PC-3 (cell line): Measurements from ENCODE around the gene PSMA3. TPM values are rescaled to one million over a fixed set of nuclear protein-coding genes. Genes with fewer than 3 reads are reported as not detected.

Experiments used
- ATAC-seq: fragments of 200-7000 bp; cut with Tn5 transposase; 2 replicates; pipeline ENCODE4 v1.9.1; 2020; ENCODE audit warnings: mild to moderate bottlenecking, moderate library complexity
- BruUV-seq: library from RNA; stranded (reverse); fragments of 400-500 nt; replicated peaks from 2 replicates; lab custom pipeline; 2021; lab: Mats Ljungman, UMichigan
- CTCF ChIA-PET: fragments of 300-600 bp; sonication (Branson Sonifier 250); formaldehyde crosslinking; loops from one replicate; lab custom pipeline; 2022; ENCODE audit warnings: antibody characterized with exemption; lab: Charles Lee
- POLR2A ChIA-PET: fragments of 300-600 bp; sonication (Branson Sonifier 250); formaldehyde crosslinking; loops from one replicate; lab custom pipeline; 2022; ENCODE audit warnings: antibody characterized with exemption; ENCODE audit not compliant: unreplicated experiment; lab: Charles Lee
- DNase-seq: peaks from one replicate; pipeline ENCODE4 v3.0.0-alpha.2; 2015
- H2AFZ ChIP-seq: fragments of 300-600 bp; sonication (generic); 2 replicates; pipeline ENCODE4 v1.6.0; 2016; ENCODE audit warnings: antibody characterized with exemption, low read length
- H3F3A ChIP-seq: fragments of 300-600 bp; sonication (generic); one replicate; pipeline ENCODE4 v1.6.0; 2017; ENCODE audit warnings: antibody characterized with exemption, low read length, control low read depth, mild to moderate bottlenecking; ENCODE audit not compliant: unreplicated experiment
- H3K27ac ChIP-seq: fragments of 300-600 bp; sonication (generic); 2 replicates; pipeline ENCODE4 v1.5.1; 2016; ENCODE audit warnings: mild to moderate bottlenecking, low read length
- H3K27me3 ChIP-seq: fragments of 300-600 bp; sonication (generic); 2 replicates; pipeline ENCODE4 v1.6.1; 2016; ENCODE audit warnings: low read length, mixed read lengths
- H3K36me3 ChIP-seq: fragments of 300-600 bp; sonication (generic); 2 replicates; pipeline ENCODE4 v1.6.1; 2016; ENCODE audit warnings: low read depth, mixed run types, low read length, mixed read lengths
- H3K4me1 ChIP-seq: fragments of 300-600 bp; sonication (generic); 2 replicates; pipeline ENCODE4 v1.5.1; 2016; ENCODE audit warnings: low read length; ENCODE audit not compliant: insufficient read depth
- H3K4me2 ChIP-seq: fragments of 300-600 bp; sonication (generic); 2 replicates; pipeline ENCODE4 v1.6.0; 2016; ENCODE audit warnings: low read length
- H3K4me3 ChIP-seq: fragments of 300-600 bp; sonication (generic); 2 replicates; pipeline ENCODE4 v1.5.1; 2016; ENCODE audit warnings: mild to moderate bottlenecking, low read length, mixed read lengths
- H3K79me2 ChIP-seq: fragments of 300-600 bp; sonication (generic); 2 replicates; pipeline ENCODE4 v1.6.1; 2017; ENCODE audit warnings: low read length, mixed read lengths
- H3K9ac ChIP-seq: fragments of 300-600 bp; sonication (generic); 2 replicates; pipeline ENCODE4 v1.6.0; 2016; ENCODE audit warnings: mild to moderate bottlenecking, low read length
- H3K9me2 ChIP-seq: fragments of 300-600 bp; sonication (generic); replicated peaks from 2 replicates; pipeline ENCODE4 v1.6.1; 2016; ENCODE audit warnings: mixed run types, low read length, mixed read lengths
- H3K9me3 ChIP-seq: fragments of 300-600 bp; sonication (generic); 2 replicates; pipeline ENCODE4 v1.6.1; 2016; ENCODE audit warnings: low read length, mixed read lengths
- H4K20me1 ChIP-seq: fragments of 300-600 bp; sonication (generic); 2 replicates; pipeline ENCODE4 v1.6.1; 2016; ENCODE audit warnings: low read length, mixed read lengths
- CTCF ChIP-seq: fragments of 300-600 bp; sonication (generic); conservative IDR thresholded peaks from 2 replicates; pipeline ENCODE4 v1.5.1; 2017; ENCODE audit warnings: antibody characterized with exemption, low read depth, mild to moderate bottlenecking, low read length
- EZH2 ChIP-seq: fragments of 300-600 bp; sonication (generic); IDR thresholded peaks from one replicate; pipeline ENCODE4 v1.6.1; 2017; ENCODE audit warnings: antibody characterized with exemption, mild to moderate bottlenecking, low read length; ENCODE audit not compliant: unreplicated experiment
- EZH2phosphoT487 ChIP-seq: fragments of 300-600 bp; sonication (generic); IDR thresholded peaks from 2 replicates; pipeline ENCODE4 v1.6.1; 2018; ENCODE audit warnings: mild to moderate bottlenecking, antibody characterized with exemption, low read length, borderline replicate concordance
- intact Hi-C: fragments of 100-400 bp; cut with micrococcal nuclease; formaldehyde crosslinking; loops from 2 replicates; pipeline ENCODE4 v1.9.0; 2023
- total RNA-seq: library from RNA; depleted of rRNA; stranded (reverse); fragments of >200 nt; gene quantifications from 2 replicates; pipeline ENCODE4 v1.2.3, GENCODE V29; 2014

Gene PSMA3
- total RNA-seq, 1 experiment from 2014 or later, result 669 TPM

GRCh38 chr14:58297412-58297761 lies 52.7 kb downstream of the PSMA3 start:
- CTCF ChIA-PET, result no interaction called here
- peaks cover 82% of the 10 kb centered on the region for H3K79me2 ChIP-seq
- no peaks in the 10 kb centered on the region for H3K27me3 ChIP-seq
- no peaks in the 10 kb centered on the region for H3F3A ChIP-seq
- peaks cover 46% of the 10 kb centered on the region for H4K20me1 ChIP-seq
- TSS peak; percentile 62 for BruUV-seq
- H2AFZ ChIP-seq, result peak overlapping the region; percentile 71
- DNase-seq (no peak), ATAC-seq (no peak)
- no peaks in the 10 kb centered on the region for H3K9me3 ChIP-seq
- H3K4me3 ChIP-seq, result peak overlapping the region; percentile 78
- intact Hi-C loops, result loop anchor here (2.0 kb wide), 1 partner anchor 17 kb away; no protein-coding TSS in a partner anchor
- no peaks in the 10 kb centered on the region for H3K9me2 ChIP-seq
- TF ChIP-seq EZH2phosphoT487 (no peak), CTCF (no peak), EZH2 (no peak)
- H3K4me2 ChIP-seq, result peak overlapping the region; percentile 86
- peak overlapping the region; percentile 78 for H3K27ac ChIP-seq
- peak overlapping the region; percentile 79 for H3K9ac ChIP-seq
- peaks cover 18% of the 10 kb centered on the region for H3K4me1 ChIP-seq
- H3K36me3 ChIP-seq, result peaks cover 39% of the 10 kb centered on the region
- POLR2A ChIA-PET, result interaction anchor here (0.6 kb wide), 1 partner anchor 41 kb away, joined by 4 read pairs; no protein-coding TSS in a partner anchor

- intact Hi-C loops, result loop anchor here (1.0 to 2.0 kb wide), 7 partner anchors 17 to 194 kb away; partner anchors contain the start of genes ACTR10, KIAA0586, PSMA3 and TIMM9
- H3K4me2 ChIP-seq, result peak overlapping the region; percentile 86
These were observed 53.3 kb downstream of the PSMA3 start for GRCh38 chr14:58297762-58298476.

More at GRCh38 chr14:58297762-58298476, 53.3 kb downstream of the PSMA3 start:
- Histone ChIP-seq H3K9ac (peak overlapping the region; percentile 79), H3K79me2 (peaks cover 77% of the 10 kb centered on the region), H3K9me3 (no peaks in the 10 kb centered on the region), H3K27me3 (no peaks in the 10 kb centered on the region), H3K4me1 (peaks cover 18% of the 10 kb centered on the region), H3K9me2 (no peaks in the 10 kb centered on the region), H2AFZ (peak overlapping the region; percentile 92), H4K20me1 (peaks cover 41% of the 10 kb centered on the region), H3F3A (no peaks in the 10 kb centered on the region), H3K36me3 (peaks cover 34% of the 10 kb centered on the region), H3K27ac (peak overlapping the region; percentile 78), H3K4me3 (peak overlapping the region; percentile 78)
- 0 out of 2 replicates have a peak, but pooled peaks have one; percentile 24 for TF ChIP-seq CTCF
- TF ChIP-seq EZH2, result no peak
- TF ChIP-seq EZH2phosphoT487, result no peak
- POLR2A ChIA-PET, result interaction anchor here (0.5 to 1.0 kb wide), 15 partner anchors 10 to 194 kb away, joined by 3 to 19 read pairs (median 4); partner anchors contain the start of genes ACTR10 and PSMA3
- no TSS peak for BruUV-seq
- peak; percentile 87 for ATAC-seq
- DNase-seq, result peak; percentile 100
- CTCF ChIA-PET, result interaction anchor here (0.6 to 0.7 kb wide), 2 partner anchors 95 to 1647 kb away, joined by 3 read pairs; no protein-coding TSS in a partner anchor
